ENCODE measurements around the gene ARHGAP24. TPM values are rescaled to one million over a fixed set of nuclear protein-coding genes. Genes with fewer than 3 reads are reported as not detected.

Gene ARHGAP24
- total RNA-seq, 1 experiment from 2014 or later = 1.3 TPM

DNA sequence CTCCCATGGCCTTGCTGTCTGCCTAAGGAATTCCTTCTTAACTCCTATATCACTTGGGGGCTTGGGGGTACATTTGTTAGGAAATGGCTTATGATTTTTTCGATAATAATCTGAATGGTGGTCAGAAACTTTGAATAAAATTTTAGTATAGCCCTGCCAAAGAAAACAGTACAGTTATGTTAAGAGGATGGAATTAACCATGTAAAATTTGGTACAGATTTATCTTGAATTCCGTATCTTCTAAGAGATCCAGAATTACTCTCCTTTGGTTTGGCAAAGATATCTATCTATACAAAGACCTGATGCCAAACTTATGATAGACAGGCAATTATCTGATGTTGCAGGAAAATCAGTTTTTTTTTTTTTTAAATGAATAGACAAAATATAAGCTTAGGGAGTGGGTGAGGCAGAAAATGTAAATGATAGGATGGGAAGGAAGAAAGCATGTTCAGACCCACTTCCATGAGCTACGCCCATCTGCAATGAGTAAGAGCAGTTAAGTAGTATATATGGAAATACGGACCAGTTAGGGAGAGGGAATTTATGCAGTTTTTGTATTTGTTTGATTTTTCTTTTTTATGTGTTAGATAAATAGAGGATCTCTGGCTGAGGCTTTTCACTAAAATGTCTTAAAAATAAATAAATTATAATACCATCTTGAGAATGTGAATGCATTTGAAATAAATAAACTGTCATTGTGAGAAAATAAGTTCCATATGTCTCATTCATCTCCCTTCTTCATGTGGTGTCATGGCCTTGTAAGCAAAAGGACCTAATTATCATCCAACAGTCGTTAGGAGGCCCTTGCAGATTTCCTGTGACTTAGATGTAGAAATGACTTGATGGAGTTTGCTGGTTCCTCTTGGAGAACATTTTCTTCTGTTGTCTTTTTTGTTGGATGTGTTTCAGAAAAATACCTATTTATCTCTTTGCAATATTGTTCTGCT lies 389.6 kb downstream of the ARHGAP24 start:
- H3K4me3 ChIP-seq (replicated peaks in 1 of 2; ENCODE audit: low read depth in 1 of 2, low read length in 2 of 2) = no peak overlapping the region
- H3K4me2 ChIP-seq (ENCODE audit: low read length) = no peak overlapping the region
- no TSS peak for BruUV-seq (replicated peaks)
- no peaks in the 10 kb centered on the region for H3K9me2 ChIP-seq (ENCODE audit: insufficient read depth)
- H3K4me1 ChIP-seq (ENCODE audit: control insufficient read depth in 1 of 2, insufficient read depth in 2 of 2, low read length in 2 of 2) = no peaks in the 10 kb centered on the region
- no peaks in the 10 kb centered on the region for H3K9me3 ChIP-seq (ENCODE audit: control insufficient read depth in 1 of 2, insufficient read depth in 1 of 2, low read depth in 1 of 2, low read length in 2 of 2)
- intact Hi-C loops (cut with micrococcal nuclease) = no loop called here
- no peak for TF ChIP-seq REST (IDR thresholded peaks at IDR 0.05; ENCODE audit: low read depth)
- no peak for TF ChIP-seq POLR2A (IDR thresholded peaks at IDR 0.05; ENCODE audit: borderline replicate concordance, extremely low read depth, insufficient read depth, insufficient read length)
- TF ChIP-seq YY1 (IDR thresholded peaks at IDR 0.05; ENCODE audit: extremely low read depth, insufficient replicate concordance, low read depth, low read length) = no peak
- no peak for TF ChIP-seq SIN3A (IDR thresholded peaks at IDR 0.05; ENCODE audit: low read depth)
- TF ChIP-seq, protein P1, sequence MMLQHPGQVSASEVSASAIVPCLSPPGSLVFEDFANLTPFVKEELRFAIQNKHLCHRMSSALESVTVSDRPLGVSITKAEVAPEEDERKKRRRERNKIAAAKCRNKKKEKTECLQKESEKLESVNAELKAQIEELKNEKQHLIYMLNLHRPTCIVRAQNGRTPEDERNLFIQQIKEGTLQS (IDR thresholded peaks at IDR 0.05) = no peak
- no peak for TF ChIP-seq JUND (IDR thresholded peaks at IDR 0.05)
- no peak for TF ChIP-seq POLR2AphosphoS5 (IDR thresholded peaks at IDR 0.05; ENCODE audit: low read depth, low read length)
- no peak for TF ChIP-seq ZBTB33 (IDR thresholded peaks at IDR 0.05; ENCODE audit: extremely low read depth, insufficient replicate concordance, low read length)
- no peak for TF ChIP-seq FOSL1 (IDR thresholded peaks at IDR 0.05; ENCODE audit: low read depth)
- no peak for TF ChIP-seq CTCF (IDR thresholded peaks at IDR 0.05 in 2 of 3, conservative IDR thresholded peaks at IDR 0.05 in 1 of 3; ENCODE audit: borderline replicate concordance in 1 of 3, insufficient read depth in 1 of 3, low read depth in 2 of 3, low read length in 2 of 3)
- no peak for TF ChIP-seq EGR1 (IDR thresholded peaks at IDR 0.05; ENCODE audit: low read depth)
- TF ChIP-seq SRF (IDR thresholded peaks at IDR 0.05; ENCODE audit: low read depth) = no peak
- TF ChIP-seq ZNF274 (IDR thresholded peaks at IDR 0.05; ENCODE audit: low read depth, low read length) = no peak
- no peak for TF ChIP-seq SP1 (IDR thresholded peaks at IDR 0.05; ENCODE audit: low read depth)
- TF ChIP-seq CEBPB (IDR thresholded peaks at IDR 0.05; ENCODE audit: low read depth) = no peak
- TF ChIP-seq RAD21 (IDR thresholded peaks at IDR 0.05; ENCODE audit: low read depth) = no peak
- no peak for TF ChIP-seq TCF7L2 (IDR thresholded peaks at IDR 0.05; ENCODE audit: borderline replicate concordance, extremely low read depth, insufficient read depth, insufficient read length)
- no peak for TF ChIP-seq EZH2phosphoT487 (IDR thresholded peaks at IDR 0.05; ENCODE audit: borderline replicate concordance)
- no peak for TF ChIP-seq ELF1 (IDR thresholded peaks at IDR 0.05; ENCODE audit: borderline replicate concordance, low read depth)
- no peak overlapping the region for H3K27ac ChIP-seq (ENCODE audit: low read depth, low read length)
- DNase-seq (ENCODE audit: low read depth, low spot score) = no peak
- ChIA-PET POLR2A (no interaction called here), CTCF (no interaction called here), RAD21 (ENCODE audit: low non-redundant PET in 1 of 2, low total read pairs in 2 of 2, uncharacterized antibody in 2 of 2, unreplicated experiment in 2 of 2) (no interaction called here)
- no peak for ATAC-seq
- H2AFZ ChIP-seq (ENCODE audit: low read depth, low read length, poor library complexity, severe bottlenecking) = no peak overlapping the region
- H4K20me1 ChIP-seq (ENCODE audit: insufficient read depth) = no peaks in the 10 kb centered on the region
- no peaks in the 10 kb centered on the region for H3K79me2 ChIP-seq (ENCODE audit: insufficient read depth, low read length)
- H3K9ac ChIP-seq (ENCODE audit: low read length) = no peak overlapping the region
- no peaks in the 10 kb centered on the region for H3K27me3 ChIP-seq (ENCODE audit: insufficient read depth, low read length)
- H3K36me3 ChIP-seq (ENCODE audit: control insufficient read depth in 1 of 2, insufficient read depth in 2 of 2, low read length in 2 of 2) = no peaks in the 10 kb centered on the region
